OCI-LY1 (cell line): ENCODE measurements around the gene AMZ1.

Source experiments
- H2AFZ ChIP-seq: fragments of 200-600 bp; sonication (generic), shearing (Covaris generic); 2 replicates; pipeline ENCODE4 v1.6.0; 2014; ENCODE audit warnings: antibody characterized with exemption, mild to moderate bottlenecking, low read length
- H3F3A ChIP-seq: fragments of 200-600 bp; sonication (generic), shearing (Covaris generic); 2 replicates; pipeline ENCODE4 v1.6.0; 2014; ENCODE audit warnings: mild to moderate bottlenecking, antibody characterized with exemption, low read length, moderate library complexity; ENCODE audit not compliant: insufficient read depth
- H3K27ac ChIP-seq: fragments of 200-600 bp; sonication (generic); 2 replicates; pipeline ENCODE4 v1.5.1; 2014; ENCODE audit warnings: low read length, mixed run types, mild to moderate bottlenecking, low read depth; ENCODE audit not compliant: poor library complexity, severe bottlenecking
- H3K27me3 ChIP-seq: fragments of 200-600 bp; sonication (generic); 2 replicates; pipeline ENCODE4 v1.6.0; 2014; ENCODE audit warnings: antibody characterized with exemption, mild to moderate bottlenecking, low read length, moderate library complexity; ENCODE audit not compliant: insufficient read depth
- H3K36me3 ChIP-seq: fragments of 200-600 bp; sonication (generic); 2 replicates; pipeline ENCODE4 v1.6.1; 2014; ENCODE audit warnings: mild to moderate bottlenecking, antibody characterized with exemption, low read length, moderate library complexity, mixed read lengths; ENCODE audit not compliant: insufficient read depth
- H3K4me1 ChIP-seq: fragments of 200-600 bp; sonication (generic); 2 replicates; pipeline ENCODE4 v1.5.1; 2014; ENCODE audit warnings: mild to moderate bottlenecking, low read length, moderate library complexity; ENCODE audit not compliant: insufficient read depth, severe bottlenecking
- H3K4me2 ChIP-seq: fragments of 200-600 bp; sonication (generic), shearing (Covaris generic); 2 replicates; pipeline ENCODE4 v1.6.1; 2014; ENCODE audit warnings: low read length
- H3K4me3 ChIP-seq: fragments of 200-600 bp; sonication (generic); 2 replicates; pipeline ENCODE4 v1.5.1; 2014; ENCODE audit warnings: low read length, low read depth, mild to moderate bottlenecking, mixed read lengths; ENCODE audit not compliant: poor library complexity, severe bottlenecking
- H3K79me2 ChIP-seq: fragments of 200-600 bp; shearing (Covaris generic); 2 replicates; pipeline ENCODE4 v1.6.1; 2016; ENCODE audit warnings: mixed run types, low read length, mixed read lengths; ENCODE audit not compliant: insufficient read depth
- H3K9ac ChIP-seq: fragments of 200-600 bp; sonication (generic), shearing (Covaris generic); 2 replicates; pipeline ENCODE4 v1.6.1; 2014; ENCODE audit warnings: mild to moderate bottlenecking, low read length, mixed read lengths
- H3K9me2 ChIP-seq: fragments of 200-600 bp; sonication (generic), shearing (Covaris generic); 2 replicates; pipeline ENCODE4 v1.6.1; 2014; ENCODE audit warnings: low read depth, mild to moderate bottlenecking, low read length, mixed read lengths
- H3K9me3 ChIP-seq: fragments of 200-600 bp; shearing (Covaris generic); 2 replicates; pipeline ENCODE4 v1.6.1; 2014; ENCODE audit warnings: low read length, mixed read lengths
- H4K20me1 ChIP-seq: fragments of 200-600 bp; sonication (generic), shearing (Covaris generic); 2 replicates; pipeline ENCODE4 v1.6.0; 2016; ENCODE audit warnings: mild to moderate bottlenecking, low read length; ENCODE audit not compliant: insufficient read depth
- CTCF ChIP-seq: fragments of 200-600 bp; sonication (generic), shearing (Covaris generic); IDR thresholded peaks from 2 replicates; pipeline ENCODE4 v1.5.1; 2017; ENCODE audit warnings: mild to moderate bottlenecking, antibody characterized with exemption, low read length, moderate library complexity, mixed read lengths
- EZH2 ChIP-seq: fragments of 200-600 bp; sonication (generic), shearing (Covaris generic); IDR thresholded peaks from 2 replicates; pipeline ENCODE4 v1.8.0; 2017; ENCODE audit warnings: borderline replicate concordance, mixed run types, mild to moderate bottlenecking, antibody characterized with exemption, low read length, moderate library complexity, mixed read lengths

The AMZ1 gene

DNA sequence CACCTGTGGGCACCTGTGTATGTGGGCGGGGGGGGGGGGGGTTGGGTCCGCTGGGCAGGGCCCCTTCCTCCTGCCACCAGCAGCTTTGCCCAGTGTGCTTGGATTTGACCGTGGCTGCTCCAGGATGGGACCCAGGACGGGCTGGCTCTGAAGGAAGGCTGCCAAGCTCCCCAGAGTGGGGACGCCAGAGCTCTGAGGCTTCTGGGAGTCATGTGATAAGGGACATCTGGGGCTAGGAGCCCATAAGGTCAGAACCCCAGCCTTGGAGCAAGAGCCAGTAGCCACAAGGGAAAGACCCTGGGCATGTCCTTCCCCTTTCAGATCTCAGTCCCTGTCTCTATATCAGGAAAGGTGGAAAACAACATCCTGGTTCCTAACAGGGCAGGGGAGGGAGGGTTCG lies 21.8 kb upstream of the AMZ1 start:
- H4K20me1 ChIP-seq = no peaks in the 10 kb centered on the region
- H3K79me2 ChIP-seq = no peaks in the 10 kb centered on the region
- no peaks in the 10 kb centered on the region for H3K27me3 ChIP-seq
- H3K27ac ChIP-seq = no peak overlapping the region
- H3F3A ChIP-seq = no peaks in the 10 kb centered on the region
- no peaks in the 10 kb centered on the region for H3K9me3 ChIP-seq
- no peak overlapping the region for H3K9ac ChIP-seq
- no peaks in the 10 kb centered on the region for H3K9me2 ChIP-seq
- H3K4me2 ChIP-seq = no peak overlapping the region
- TF ChIP-seq CTCF (no peak), EZH2 (no peak)
- no peak overlapping the region for H2AFZ ChIP-seq
- no peaks in the 10 kb centered on the region for H3K4me1 ChIP-seq
- no peak overlapping the region for H3K4me3 ChIP-seq
- H3K36me3 ChIP-seq = no peaks in the 10 kb centered on the region

- no peaks in the 10 kb centered on the region for H3K79me2 ChIP-seq
- H3K27me3 ChIP-seq = no peaks in the 10 kb centered on the region
- no peaks in the 10 kb centered on the region for H3K9me2 ChIP-seq
- H3K9me3 ChIP-seq = no peaks in the 10 kb centered on the region
- H4K20me1 ChIP-seq = no peaks in the 10 kb centered on the region
- H3K4me3 ChIP-seq = no peak overlapping the region
- TF ChIP-seq CTCF (no peak), EZH2 (no peak)
- H3K27ac ChIP-seq = no peak overlapping the region
- no peaks in the 10 kb centered on the region for H3F3A ChIP-seq
- H2AFZ ChIP-seq = no peak overlapping the region
- H3K4me2 ChIP-seq = no peak overlapping the region
- H3K4me1 ChIP-seq = no peaks in the 10 kb centered on the region
- no peak overlapping the region for H3K9ac ChIP-seq
- no peaks in the 10 kb centered on the region for H3K36me3 ChIP-seq
These were observed 21.3 kb upstream of the AMZ1 start for GRCh38 chr7:2666588-2667250.

DNA sequence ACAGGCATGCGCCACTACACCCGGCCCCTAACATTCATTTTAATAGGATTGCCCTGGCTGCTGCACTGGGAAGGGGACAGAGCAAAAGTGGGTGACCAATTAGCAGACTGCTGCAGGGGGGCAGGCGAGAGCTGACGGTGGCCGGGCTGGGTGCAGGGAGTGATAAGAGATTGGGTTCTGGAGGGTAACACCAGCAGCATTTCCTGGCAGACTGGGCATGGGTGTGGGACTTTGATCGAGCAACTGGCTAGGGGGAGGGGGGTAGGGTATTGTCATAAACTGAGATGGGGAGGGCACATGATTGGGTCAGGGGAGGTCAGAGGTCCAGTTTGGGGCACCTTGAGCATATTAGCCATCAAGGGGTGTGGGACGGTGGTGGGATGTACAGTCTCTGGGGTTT lies 20.2 kb upstream of the AMZ1 start:
- H3K9me3 ChIP-seq = no peaks in the 10 kb centered on the region
- no peaks in the 10 kb centered on the region for H3K27me3 ChIP-seq
- H3K4me2 ChIP-seq = no peak overlapping the region
- no peak overlapping the region for H3K27ac ChIP-seq
- H3K9me2 ChIP-seq = no peaks in the 10 kb centered on the region
- H3K9ac ChIP-seq = no peak overlapping the region
- H4K20me1 ChIP-seq = no peaks in the 10 kb centered on the region
- H3K4me1 ChIP-seq = no peaks in the 10 kb centered on the region
- no peaks in the 10 kb centered on the region for H3K36me3 ChIP-seq
- H3K79me2 ChIP-seq = no peaks in the 10 kb centered on the region
- H3K4me3 ChIP-seq = no peak overlapping the region
- TF ChIP-seq CTCF (no peak), EZH2 (no peak)
- no peak overlapping the region for H2AFZ ChIP-seq
- no peaks in the 10 kb centered on the region for H3F3A ChIP-seq
